Activated CD8-positive, alpha-beta memory T cell treated with anti-CD3 and anti-CD28 coated beads for 1 hour (primary cell): ENCODE measurements around the gene MITF.

ENCODE experiments used
- DNase-seq, 2 donors: peaks; one replicate each; pipeline ENCODE4 v3.0.0-alpha.2; 2020; ENCODE audit warnings: low read depth in 1 of 2; ENCODE audit errors: extremely low read depth in 1 of 2

The MITF gene

GRCh38 chr3:70000028-70000410, 260.8 kb downstream of the MITF start:
- no peak for DNase-seq

- DNase-seq = no peak
These were observed 261.4 kb downstream of the MITF start for GRCh38 chr3:70000563-70001081.

- DNase-seq = no peak
These were observed 263.9 kb downstream of the MITF start for GRCh38 chr3:70003119-70003518.

GRCh38 chr3:70006089-70006488, 266.8 kb downstream of the MITF start:
- no peak for DNase-seq

GRCh38 chr3:70010346-70010745, 271.1 kb downstream of the MITF start:
- DNase-seq = no peak

GRCh38 chr3:70011582-70011981, 272.3 kb downstream of the MITF start:
- no peak for DNase-seq
